BLaER1 (cell line): ENCODE results near the gene EHD4.

ENCODE experiments used
- H3K27ac ChIP-seq: shearing (Covaris generic); formaldehyde crosslinking; 2 replicates; pipeline ENCODE4 v1.8.1; 2022
- H3K27me3 ChIP-seq: shearing (Covaris generic); formaldehyde crosslinking; 2 replicates; pipeline ENCODE4 v1.8.1; 2022
- H3K36me3 ChIP-seq: shearing (Covaris generic); formaldehyde crosslinking; 2 replicates; pipeline ENCODE4 v1.8.1; 2022
- H3K4me1 ChIP-seq: shearing (Covaris generic); formaldehyde crosslinking; 2 replicates; pipeline ENCODE4 v1.8.1; 2022
- H3K4me2 ChIP-seq: shearing (Covaris generic); formaldehyde crosslinking; 2 replicates; pipeline ENCODE4 v1.8.1; 2022
- H3K4me3 ChIP-seq: shearing (Covaris generic); formaldehyde crosslinking; 2 replicates; pipeline ENCODE4 v1.8.1; 2022
- H3K9ac ChIP-seq: shearing (Covaris generic); formaldehyde crosslinking; 2 replicates; pipeline ENCODE4 v1.8.1; 2022
- H3K9me3 ChIP-seq: shearing (Covaris generic); formaldehyde crosslinking; 2 replicates; pipeline ENCODE4 v1.8.1; 2022
- H4K20me1 ChIP-seq: shearing (Covaris generic); formaldehyde crosslinking; 2 replicates; pipeline ENCODE4 v1.8.1; 2022
- Cebpa-rat ChIP-seq: shearing (Covaris generic); IDR thresholded peaks from 2 replicates; pipeline ENCODE4 v1.8.1; 2022

The EHD4 gene

DNA sequence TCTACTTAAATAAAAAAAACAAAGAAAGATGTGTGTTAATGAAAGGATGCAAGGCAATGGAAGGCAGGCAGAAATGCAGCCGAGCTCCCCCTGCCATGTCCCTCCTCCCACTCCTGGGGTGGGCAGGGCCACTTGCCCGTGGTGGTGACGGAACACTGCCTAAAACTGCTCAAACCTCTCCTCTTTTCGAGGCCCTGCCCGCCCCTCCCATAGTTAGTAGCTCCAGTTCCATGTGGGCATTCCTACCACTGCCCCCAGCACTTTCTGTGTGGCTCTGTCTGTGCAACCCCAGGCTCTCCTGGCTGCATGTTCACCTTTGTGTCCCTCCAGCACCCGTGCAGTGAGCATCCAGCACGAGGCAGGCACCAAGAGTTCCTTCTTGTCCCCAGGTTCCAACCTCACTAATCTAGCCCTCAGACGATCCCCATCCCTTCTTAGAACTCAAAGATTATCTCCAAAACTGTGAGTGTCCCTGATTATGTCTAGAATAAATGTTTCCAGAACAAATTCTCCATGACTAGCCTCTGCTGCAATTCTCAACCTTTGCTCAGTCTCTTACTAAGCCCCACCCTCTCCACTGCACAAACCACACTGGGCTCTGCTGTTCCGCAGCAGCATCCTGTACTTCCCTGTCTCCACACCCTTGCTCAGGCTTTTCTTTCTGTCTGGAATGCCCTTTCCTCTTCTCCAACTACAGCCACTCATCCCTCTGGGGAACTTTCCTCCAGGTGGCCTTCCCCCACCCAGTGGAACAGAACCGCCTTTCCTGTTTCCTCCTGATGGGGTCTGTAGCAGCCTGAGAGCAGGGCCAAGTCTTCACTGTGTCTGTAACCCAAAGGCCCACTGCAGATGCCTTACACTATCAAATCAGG, 45.9 kb downstream of the EHD4 start:
- Histone ChIP-seq H3K9ac (peak overlapping the region; percentile 53; the same call in 1 of the 2 replicates), H3K4me1 (peaks cover 100% of the 10 kb centered on the region), H3K27me3 (no peaks in the 10 kb centered on the region), H3K9me3 (peaks cover 11% of the 10 kb centered on the region; the same call in 1 of the 2 replicates), H3K27ac (peak overlapping the region; percentile 80), H3K36me3 (no peaks in the 10 kb centered on the region), H3K4me3 (peak overlapping the region; percentile 39), H3K4me2 (peak overlapping the region; percentile 93), H4K20me1 (no peaks in the 10 kb centered on the region)
- no peak for TF ChIP-seq Cebpa-rat

DNA sequence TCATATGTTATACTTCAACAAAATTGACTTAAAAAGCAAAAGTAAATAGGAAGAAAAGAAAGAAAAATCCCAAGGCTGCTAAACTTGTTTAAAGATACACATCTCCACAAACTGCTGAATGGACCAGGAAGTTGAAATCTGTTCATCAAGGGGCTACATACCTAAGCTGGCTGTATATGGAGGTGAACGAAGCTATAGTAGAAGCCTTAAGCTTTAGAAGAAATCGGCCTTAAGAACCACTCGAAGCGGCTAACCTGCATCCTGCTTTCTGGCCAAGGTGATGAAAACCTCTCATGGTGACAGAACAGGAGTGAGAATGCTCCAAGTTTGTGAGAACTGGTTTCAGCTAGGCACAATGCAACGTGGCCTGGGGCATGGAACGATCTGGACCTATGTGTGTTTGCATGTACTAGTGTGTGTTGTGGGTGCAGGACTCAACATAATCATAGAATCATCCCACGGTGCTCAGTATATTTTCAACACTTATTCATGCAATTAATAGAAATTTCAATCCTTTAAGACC, 47.2 kb downstream of the EHD4 start:
- Histone ChIP-seq H3K4me1 (peaks cover 100% of the 10 kb centered on the region), H3K4me3 (no peak overlapping the region)

GRCh38 chr15:41923401-41923997, 48.9 kb downstream of the EHD4 start:
- no peaks in the 10 kb centered on the region for H4K20me1 ChIP-seq
- TF ChIP-seq Cebpa-rat: no peak
- H3K27ac ChIP-seq: no peak overlapping the region
- H3K4me3 ChIP-seq: no peak overlapping the region
- peak overlapping the region; percentile 93 for H3K4me2 ChIP-seq
- H3K9ac ChIP-seq: no peak overlapping the region
- H3K4me1 ChIP-seq: peaks cover 100% of the 10 kb centered on the region
- peaks cover 12% of the 10 kb centered on the region; the same call in 1 of the 2 replicates for H3K9me3 ChIP-seq
- H3K36me3 ChIP-seq: peaks cover 8% of the 10 kb centered on the region; the same call in 1 of the 2 replicates
- no peaks in the 10 kb centered on the region for H3K27me3 ChIP-seq

More for the DNA sequence above, 47.2 kb downstream of the EHD4 start:
- no peaks in the 10 kb centered on the region for H4K20me1 ChIP-seq
- H3K36me3 ChIP-seq: no peaks in the 10 kb centered on the region
- H3K27ac ChIP-seq: peak overlapping the region; percentile 80
- H3K9me3 ChIP-seq: peaks cover 12% of the 10 kb centered on the region; the same call in 1 of the 2 replicates
- TF ChIP-seq Cebpa-rat: no peak
- no peak overlapping the region for H3K9ac ChIP-seq
- H3K27me3 ChIP-seq: no peaks in the 10 kb centered on the region
- H3K4me2 ChIP-seq: peak overlapping the region; percentile 93

- H3K27me3 ChIP-seq: no peaks in the 10 kb centered on the region
- no peak overlapping the region for H3K9ac ChIP-seq
- H3K27ac ChIP-seq: peak overlapping the region; percentile 26; the same call in 1 of the 2 replicates
- peaks cover 9% of the 10 kb centered on the region; the same call in 1 of the 2 replicates for H3K36me3 ChIP-seq
- H3K4me1 ChIP-seq: peaks cover 100% of the 10 kb centered on the region
- H3K4me2 ChIP-seq: peak overlapping the region; percentile 30
- no peak for TF ChIP-seq Cebpa-rat
- H3K9me3 ChIP-seq: peaks cover 12% of the 10 kb centered on the region; the same call in 1 of the 2 replicates
- no peaks in the 10 kb centered on the region for H4K20me1 ChIP-seq
- no peak overlapping the region for H3K4me3 ChIP-seq
Measured at GRCh38 chr15:41922353-41922752, 50.0 kb downstream of the EHD4 start.

DNA sequence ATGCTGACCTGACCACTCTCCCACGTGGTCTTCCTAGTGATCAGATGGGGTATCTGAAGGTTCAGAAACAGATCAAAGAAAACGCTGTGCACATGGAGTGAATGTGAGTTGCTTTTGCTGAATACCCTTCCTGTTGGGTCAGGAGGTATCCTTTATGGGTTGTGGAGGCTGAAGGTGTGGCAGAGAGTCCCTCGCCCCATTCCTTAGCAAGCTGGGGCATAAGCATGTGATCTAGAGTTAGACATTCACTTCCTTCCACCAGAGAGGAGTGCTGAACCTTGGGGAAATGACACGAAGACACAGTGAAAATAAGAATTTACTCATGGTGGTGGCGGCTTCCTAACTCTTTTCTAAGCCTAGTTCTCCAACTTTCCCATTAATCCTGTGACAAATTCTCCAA, 50.7 kb downstream of the EHD4 start:
- Histone ChIP-seq H4K20me1 (no peaks in the 10 kb centered on the region), H3K4me3 (no peak overlapping the region), H3K36me3 (peaks cover 9% of the 10 kb centered on the region; the same call in 1 of the 2 replicates), H3K27me3 (no peaks in the 10 kb centered on the region), H3K4me2 (peak overlapping the region; percentile 30; the same call in 1 of the 2 replicates), H3K9me3 (peaks cover 12% of the 10 kb centered on the region; the same call in 1 of the 2 replicates), H3K27ac (no peak overlapping the region), H3K4me1 (peaks cover 100% of the 10 kb centered on the region), H3K9ac (no peak overlapping the region)
- TF ChIP-seq Cebpa-rat: no peak

- Histone ChIP-seq H3K9me3 (peaks cover 12% of the 10 kb centered on the region; the same call in 1 of the 2 replicates), H3K4me1 (peaks cover 100% of the 10 kb centered on the region), H3K4me2 (peak overlapping the region; percentile 85; the same call in 1 of the 2 replicates), H3K27ac (no peak overlapping the region), H3K27me3 (no peaks in the 10 kb centered on the region), H4K20me1 (no peaks in the 10 kb centered on the region), H3K4me3 (no peak overlapping the region), H3K36me3 (peaks cover 9% of the 10 kb centered on the region; the same call in 1 of the 2 replicates), H3K9ac (no peak overlapping the region)
- TF ChIP-seq Cebpa-rat: no peak
Measured at GRCh38 chr15:41921167-41921566, 51.2 kb downstream of the EHD4 start.

DNA sequence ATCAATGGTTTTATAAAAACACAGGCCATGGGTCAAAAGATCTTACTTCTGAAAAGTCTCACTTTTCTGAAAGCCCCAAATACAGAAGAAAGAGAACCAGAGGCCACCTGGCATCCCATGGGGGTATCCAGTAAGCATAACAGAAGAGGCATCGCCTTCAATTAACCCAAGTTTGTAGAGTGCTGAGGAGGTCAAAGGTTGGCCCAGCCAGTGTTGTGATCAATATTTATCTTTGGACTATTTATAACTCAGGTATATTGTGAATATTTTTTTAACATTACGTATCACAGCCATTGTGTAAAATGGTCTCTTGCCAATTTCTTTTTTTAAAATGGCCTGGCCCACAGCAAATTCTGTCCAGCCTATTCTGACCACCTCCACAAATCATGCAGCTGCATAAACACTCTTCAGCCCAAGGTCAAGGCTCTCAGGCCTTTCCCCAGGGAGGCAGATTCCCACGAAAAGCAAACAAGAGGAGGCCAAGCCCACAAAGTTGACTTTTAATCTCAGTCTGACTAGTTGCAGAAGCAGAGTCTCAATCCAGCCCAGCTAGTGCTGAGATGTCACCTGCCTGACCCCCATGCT, 52.3 kb downstream of the EHD4 start:
- Histone ChIP-seq H3K4me3 (no peak overlapping the region), H4K20me1 (no peaks in the 10 kb centered on the region), H3K27me3 (no peaks in the 10 kb centered on the region), H3K4me1 (peaks cover 100% of the 10 kb centered on the region), H3K36me3 (peaks cover 9% of the 10 kb centered on the region; the same call in 1 of the 2 replicates), H3K4me2 (peak overlapping the region; percentile 85), H3K27ac (peak overlapping the region; percentile 63), H3K9ac (peak overlapping the region; percentile 23; the same call in 1 of the 2 replicates), H3K9me3 (peaks cover 12% of the 10 kb centered on the region; the same call in 1 of the 2 replicates)
- no peak for TF ChIP-seq Cebpa-rat

GRCh38 chr15:41919201-41919820, 53.0 kb downstream of the EHD4 start:
- peaks cover 9% of the 10 kb centered on the region; the same call in 1 of the 2 replicates for H3K36me3 ChIP-seq
- no peaks in the 10 kb centered on the region for H4K20me1 ChIP-seq

More at GRCh38 chr15:41919201-41919820, 53.0 kb downstream of the EHD4 start:
- H3K4me1 ChIP-seq: peaks cover 100% of the 10 kb centered on the region
- peak overlapping the region; percentile 23; the same call in 1 of the 2 replicates for H3K9ac ChIP-seq
- peak overlapping the region; percentile 63 for H3K27ac ChIP-seq
- H3K9me3 ChIP-seq: peaks cover 12% of the 10 kb centered on the region; the same call in 1 of the 2 replicates
- no peak for TF ChIP-seq Cebpa-rat
- no peaks in the 10 kb centered on the region for H3K27me3 ChIP-seq
- peak overlapping the region; percentile 85 for H3K4me2 ChIP-seq
- H3K4me3 ChIP-seq: no peak overlapping the region
